ENCODE results near the gene ANKH. TPM values are rescaled to one million over a fixed set of nuclear protein-coding genes. Genes with fewer than 3 reads are reported as not detected.

ANKH gene
- total RNA-seq, 1 donor from 2014 or later = 174 TPM

DNA sequence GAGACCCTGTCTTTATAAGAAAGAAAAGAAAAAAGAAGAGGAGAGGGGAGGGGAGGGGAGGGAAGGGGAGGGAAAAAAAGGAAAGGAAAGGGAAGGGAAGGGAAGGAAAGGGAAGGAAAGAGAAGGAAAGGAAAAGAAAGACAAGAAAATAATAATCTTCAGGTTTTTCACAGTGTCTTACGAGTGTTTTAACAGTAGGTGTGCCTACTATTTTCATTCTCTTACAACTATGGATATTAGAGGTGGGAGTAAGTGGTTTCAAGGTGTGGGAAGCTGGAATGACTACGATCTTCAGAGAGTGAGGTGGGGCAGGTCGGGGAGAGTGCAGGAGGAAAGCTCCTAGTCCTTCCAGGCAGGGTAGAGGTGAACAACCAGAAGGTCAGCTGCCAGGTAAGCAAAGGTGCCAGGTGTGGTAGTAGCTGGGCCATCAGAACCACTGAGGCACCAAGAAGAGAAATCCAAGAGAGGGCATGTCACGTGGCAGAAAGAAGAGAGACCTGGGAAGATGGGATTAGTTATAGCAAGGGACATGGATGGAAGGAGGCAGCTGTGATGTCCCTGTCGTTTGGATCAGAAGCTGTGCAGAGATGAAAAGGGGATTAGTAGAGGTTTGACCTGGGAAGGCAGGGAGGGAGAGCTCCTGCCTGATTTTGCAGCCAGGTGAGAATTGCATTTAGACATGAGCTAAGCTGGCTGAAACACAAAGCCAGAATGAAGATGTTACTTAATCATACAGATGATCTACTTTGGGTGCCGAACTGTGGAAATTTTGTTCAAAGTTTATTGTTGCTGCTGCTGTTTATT, 111.6 kb downstream of the ANKH start:
- no peak for DNase-seq

DNA sequence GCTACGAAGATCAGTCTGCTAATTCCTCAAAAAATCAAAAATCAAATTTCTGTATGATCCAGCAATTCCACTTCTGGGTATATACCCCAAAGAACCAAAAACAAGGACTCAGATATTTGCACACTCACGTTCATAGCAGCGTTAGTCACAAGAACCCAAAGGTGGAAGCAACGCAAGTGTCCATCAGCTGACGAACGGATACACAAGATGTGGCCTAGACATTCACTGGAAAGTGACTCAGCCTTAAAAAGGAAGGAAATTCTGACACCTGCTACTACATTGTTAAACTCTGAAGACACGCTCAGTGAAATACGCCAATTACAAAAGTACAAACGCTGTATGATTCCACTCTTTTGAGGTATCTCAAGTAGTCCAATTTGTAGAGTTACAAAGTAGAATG, 113.7 kb downstream of the ANKH start:
- no peak for DNase-seq

DNA sequence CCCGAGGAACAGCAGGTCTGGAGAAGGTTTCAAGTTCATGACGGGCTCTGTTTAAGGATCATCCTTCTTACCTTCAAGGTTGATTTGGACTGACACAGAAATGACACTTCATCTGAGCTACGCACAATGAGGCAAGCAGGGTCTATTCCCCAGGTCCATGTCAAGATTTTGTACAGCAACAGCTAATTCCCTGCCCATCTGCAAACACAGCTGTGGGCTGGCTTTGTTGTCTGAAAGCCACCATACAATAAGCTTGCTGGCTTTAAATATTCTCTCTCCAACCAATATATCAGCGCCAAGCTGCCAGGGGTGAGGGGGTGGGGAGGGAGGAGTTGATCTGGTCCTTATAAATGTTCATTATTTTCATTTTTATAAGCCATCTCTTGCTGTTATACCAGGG, 115.1 kb downstream of the ANKH start:
- no peak for DNase-seq

- DNase-seq = no peak
Observed at GRCh38 chr5:14753947-14754346, 117.6 kb downstream of the ANKH start.

DNA sequence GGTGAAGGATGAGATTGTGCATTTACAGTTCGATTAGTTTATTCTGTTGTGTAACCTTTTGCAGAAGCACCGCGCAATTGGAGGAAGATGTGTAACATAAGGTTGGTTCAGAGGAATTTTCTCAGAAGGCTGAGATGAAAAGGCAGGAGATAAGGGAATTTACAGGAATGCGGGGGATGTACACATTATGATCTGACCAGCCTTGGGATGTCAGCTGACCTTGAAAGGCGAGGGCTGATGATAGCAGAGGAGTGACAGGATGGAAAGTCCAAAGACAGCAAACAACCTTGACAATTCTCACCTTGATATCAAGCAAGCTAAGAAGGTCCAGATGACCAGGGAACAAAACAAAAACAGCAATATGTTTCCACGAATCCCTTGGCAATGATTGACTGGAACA, 118.3 kb downstream of the ANKH start:
- DNase-seq = no peak

- no peak for DNase-seq
Observed at GRCh38 chr5:14752497-14753071, 119.0 kb downstream of the ANKH start.

- DNase-seq = no peak
Observed at GRCh38 chr5:14750712-14751111, 120.9 kb downstream of the ANKH start.

DNA sequence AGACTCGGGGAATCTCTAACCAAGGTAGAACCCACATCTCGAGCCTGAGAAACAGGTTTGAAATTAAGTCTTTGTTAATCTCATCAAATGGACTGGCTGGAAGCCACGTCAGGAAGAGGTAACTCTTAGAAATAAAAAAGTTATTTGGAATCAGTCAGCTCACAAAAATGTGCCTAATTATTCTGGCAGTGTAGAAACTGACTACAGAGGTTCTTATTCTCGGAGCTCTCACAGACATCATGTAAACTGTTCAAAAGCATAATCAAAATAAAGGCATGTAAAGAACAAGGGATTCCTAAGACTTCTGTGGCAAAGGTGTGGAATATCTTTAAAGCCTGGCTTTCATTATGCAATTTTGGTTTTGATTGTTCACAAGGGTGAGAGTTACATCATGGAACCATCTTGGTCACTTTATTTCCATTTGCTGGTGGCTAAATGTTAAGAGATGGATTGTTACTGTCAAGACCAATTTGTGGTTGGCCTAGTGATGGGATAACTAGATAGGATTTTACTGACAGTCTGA, 121.9 kb downstream of the ANKH start:
- DNase-seq = no peak

GRCh38 chr5:14748180-14748900, 123.2 kb downstream of the ANKH start:
- no peak for DNase-seq

GRCh38 chr5:14745753-14746152, 125.8 kb downstream of the ANKH start:
- DNase-seq = no peak

DNA sequence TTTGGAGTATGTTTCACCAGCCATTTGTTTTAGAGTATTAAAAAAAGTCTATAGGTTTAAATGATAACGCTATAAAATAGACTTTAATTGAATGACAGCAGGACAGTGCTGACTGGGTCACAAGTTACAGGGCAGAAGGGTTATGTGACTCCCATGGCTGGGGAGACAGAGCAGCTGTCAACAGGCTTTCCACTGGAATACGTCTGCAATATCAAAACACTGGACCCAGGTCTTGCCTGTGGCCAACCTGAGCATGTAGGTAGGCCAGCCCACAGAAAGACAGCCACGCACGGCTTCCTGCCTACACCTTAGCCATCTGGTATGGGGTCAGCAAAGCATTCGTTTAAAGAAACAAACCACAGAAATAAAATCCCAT, 126.4 kb downstream of the ANKH start:
- DNase-seq = no peak

GRCh38 chr5:14744296-14745187, 127.0 kb downstream of the ANKH start:
- DNase-seq = no peak

- DNase-seq = no peak
Observed at GRCh38 chr5:14743601-14744295, 127.8 kb downstream of the ANKH start.

GRCh38 chr5:14742498-14742897, 129.1 kb downstream of the ANKH start:
- no peak for DNase-seq

DNA sequence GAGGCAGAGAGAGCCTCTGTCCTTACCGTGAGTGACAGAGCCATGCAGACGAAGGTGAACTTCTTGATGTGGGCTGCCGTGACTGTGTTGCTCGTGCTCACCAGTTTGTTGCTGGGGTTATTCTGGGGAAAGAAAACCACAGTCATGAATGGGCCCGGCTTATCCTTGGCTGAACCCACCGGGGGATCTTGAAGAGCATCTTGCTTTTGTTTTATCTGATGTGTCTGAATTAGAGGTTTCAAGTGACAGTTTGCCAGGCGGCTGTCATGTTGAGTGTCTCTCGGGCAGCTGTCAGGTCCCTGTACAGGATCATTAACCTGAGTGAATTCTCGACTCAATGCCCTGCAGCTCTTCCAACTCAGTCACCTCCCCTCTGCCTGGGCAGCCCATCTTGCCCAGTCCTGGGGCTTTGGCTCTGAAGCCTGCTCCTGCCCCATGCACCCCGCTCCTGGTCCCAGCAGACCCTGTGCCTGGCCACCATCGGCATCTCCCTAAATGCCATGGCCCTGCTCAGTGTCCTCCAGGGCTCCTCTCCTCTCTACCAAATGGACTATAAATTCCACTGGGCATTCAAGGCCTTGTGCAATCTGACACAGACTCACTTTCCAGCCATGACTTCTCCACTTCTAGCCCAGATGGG, 129.7 kb downstream of the ANKH start:
- DNase-seq = no peak

- no peak for DNase-seq
Observed at GRCh38 chr5:14741131-14741530, 130.4 kb downstream of the ANKH start.

DNA sequence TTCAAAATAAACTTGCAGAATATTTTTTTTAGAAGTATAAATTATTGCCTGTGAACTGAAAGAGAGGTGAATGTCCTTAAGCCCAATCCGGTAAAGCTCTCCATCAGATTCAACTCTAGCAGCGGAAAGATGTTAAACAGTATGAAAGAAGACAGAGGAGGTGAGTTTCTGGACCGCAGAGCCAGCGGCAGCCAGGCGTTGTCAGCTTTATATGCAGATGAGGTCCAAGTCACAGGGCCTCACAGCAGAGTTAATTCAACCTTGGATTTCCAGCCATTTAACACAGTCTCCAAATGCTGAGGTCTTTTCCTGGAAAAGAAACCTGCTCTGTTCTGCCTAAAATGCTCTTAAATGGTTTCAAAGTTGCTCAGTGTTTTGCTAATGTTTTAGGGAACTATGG, 131.6 kb downstream of the ANKH start:
- no peak for DNase-seq

- DNase-seq = no peak
Observed at GRCh38 chr5:14739538-14739937, 132.0 kb downstream of the ANKH start.

- DNase-seq = no peak
Observed at GRCh38 chr5:14738050-14738449, 133.5 kb downstream of the ANKH start.

DNA sequence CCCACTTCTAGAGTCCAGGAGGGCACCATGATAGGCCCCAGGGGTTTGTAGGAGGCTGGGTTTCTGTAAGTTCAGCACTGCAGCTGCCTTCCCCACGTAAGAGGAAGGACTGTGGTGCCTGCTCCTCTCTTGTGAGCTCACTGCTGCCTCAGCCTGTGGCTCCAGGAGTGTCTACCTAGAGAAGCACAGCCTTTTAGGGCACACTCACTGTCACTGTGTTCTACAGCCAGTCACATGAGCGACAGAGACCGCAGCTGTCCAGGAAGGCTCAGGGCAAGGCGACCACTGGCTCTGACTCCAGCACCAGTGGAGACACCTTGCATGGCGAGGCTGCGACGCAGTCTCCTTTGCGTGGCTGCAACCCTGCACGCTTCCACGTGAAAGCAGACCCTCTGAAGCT, 134.3 kb downstream of the ANKH start:
- DNase-seq = no peak

- no peak for DNase-seq
Observed at GRCh38 chr5:14735944-14736343, 135.6 kb downstream of the ANKH start.
